ENCODE measurements around the gene HOXD9. TPM values are rescaled to one million over a fixed set of nuclear protein-coding genes. Genes with fewer than 3 reads are reported as not detected.

HOXD9 gene
- polyA plus RNA-seq, 3 donors: not detected

DNA sequence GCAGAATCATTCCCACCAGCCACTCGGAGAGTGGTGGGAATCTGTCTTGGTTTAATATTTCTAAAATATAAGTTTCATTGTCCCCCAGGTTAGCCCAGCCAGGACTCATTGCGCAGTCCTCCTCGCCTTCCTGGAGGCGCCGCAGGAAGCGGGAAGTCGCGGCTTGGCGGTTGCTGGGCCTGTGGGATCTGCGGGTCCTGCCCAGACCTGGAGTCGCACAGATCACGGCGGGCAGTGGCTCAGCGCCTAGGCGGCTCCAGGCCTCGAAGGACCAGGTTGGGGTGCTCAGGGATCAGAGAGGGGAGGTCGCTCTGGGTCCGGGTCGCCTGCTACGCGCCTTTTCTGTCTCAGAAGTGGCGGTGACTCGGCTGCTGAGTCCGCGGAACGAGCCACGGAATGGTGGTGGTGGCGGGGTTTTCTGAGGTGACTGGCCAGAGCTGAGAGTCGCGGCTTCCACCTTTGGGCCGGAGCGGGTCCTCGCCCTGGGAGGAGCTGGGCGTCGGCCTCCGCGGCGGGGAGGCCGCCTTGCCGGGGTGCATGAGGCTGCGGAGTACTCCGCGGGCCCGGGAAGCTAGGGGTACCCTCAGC is 37.2 kb downstream of the HOXD9 start:
- Histone ChIP-seq H3K27ac (ENCODE audit: low read depth in 1 of 2, low read length in 2 of 2) (no peak overlapping the region), H3K9ac (ENCODE audit: insufficient read depth, low read length, poor library complexity, severe bottlenecking) (no peak overlapping the region), H3K36me3 (replicated peaks in 1 of 2; ENCODE audit: control insufficient read depth in 1 of 2, insufficient read depth in 2 of 2, low read length in 2 of 2) (no peaks in the 10 kb centered on the region), H3K4me1 (ENCODE audit: control insufficient read depth in 1 of 2, insufficient read depth in 2 of 2, low read length in 2 of 2) (no peaks in the 10 kb centered on the region), H3K27me3 (ENCODE audit: control insufficient read depth in 2 of 2, insufficient read depth in 2 of 2, low read length in 2 of 2) (peaks cover 86 to 100% of the 10 kb centered on the region in 2 donors), H3K4me3 (replicated peaks in 1 of 3; ENCODE audit: low read depth in 2 of 3, low read length in 3 of 3) (no peak overlapping the region), H3K9me3 (replicated peaks in 1 of 2; ENCODE audit: control insufficient read depth in 1 of 2, insufficient read depth in 1 of 2, low read length in 2 of 2) (peaks cover 4 to 42% of the 10 kb centered on the region in 2 donors), H3K79me2 (ENCODE audit: insufficient read depth, low read length) (no peaks in the 10 kb centered on the region), H3K4me2 (replicated peaks; ENCODE audit: extremely low read depth, low read length, poor library complexity, severe bottlenecking) (no peak overlapping the region), H2AFZ (ENCODE audit: insufficient read depth, low read depth, low read length, poor library complexity, severe bottlenecking) (no peak overlapping the region), H4K20me1 (ENCODE audit: insufficient read depth, low read length) (no peaks in the 10 kb centered on the region)
- Mint-ChIP-seq H3K4me3 (peak overlapping the region in 1 of 2 donors; percentile 84), H3K36me3 (peaks cover 0 to 10% of the 10 kb centered on the region in 2 donors), H3K9me3 (peaks cover 0 to 47% (median 27%) of the 10 kb centered on the region in 7 donors), H3K4me1 (peaks cover 9% of the 10 kb centered on the region), H3K27me3 (ENCODE audit: low read depth in 3 of 3) (peaks cover 95 to 100% (median 97%) of the 10 kb centered on the region in 3 donors), H3K27ac (no peak overlapping the region)
- no peak for DNase-seq
- intact Hi-C loops (cut with micrococcal nuclease): no loop called here
- WGBS (ENCODE audit: insufficient coverage): 4% methylated on average over 43 of the region's 44 CpGs
- TF ChIP-seq, protein P1, sequence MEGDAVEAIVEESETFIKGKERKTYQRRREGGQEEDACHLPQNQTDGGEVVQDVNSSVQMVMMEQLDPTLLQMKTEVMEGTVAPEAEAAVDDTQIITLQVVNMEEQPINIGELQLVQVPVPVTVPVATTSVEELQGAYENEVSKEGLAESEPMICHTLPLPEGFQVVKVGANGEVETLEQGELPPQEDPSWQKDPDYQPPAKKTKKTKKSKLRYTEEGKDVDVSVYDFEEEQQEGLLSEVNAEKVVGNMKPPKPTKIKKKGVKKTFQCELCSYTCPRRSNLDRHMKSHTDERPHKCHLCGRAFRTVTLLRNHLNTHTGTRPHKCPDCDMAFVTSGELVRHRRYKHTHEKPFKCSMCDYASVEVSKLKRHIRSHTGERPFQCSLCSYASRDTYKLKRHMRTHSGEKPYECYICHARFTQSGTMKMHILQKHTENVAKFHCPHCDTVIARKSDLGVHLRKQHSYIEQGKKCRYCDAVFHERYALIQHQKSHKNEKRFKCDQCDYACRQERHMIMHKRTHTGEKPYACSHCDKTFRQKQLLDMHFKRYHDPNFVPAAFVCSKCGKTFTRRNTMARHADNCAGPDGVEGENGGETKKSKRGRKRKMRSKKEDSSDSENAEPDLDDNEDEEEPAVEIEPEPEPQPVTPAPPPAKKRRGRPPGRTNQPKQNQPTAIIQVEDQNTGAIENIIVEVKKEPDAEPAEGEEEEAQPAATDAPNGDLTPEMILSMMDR (IDR thresholded peaks at IDR 0.05): no peak

GRCh38 chr2:176160251-176160985 is 37.9 kb downstream of the HOXD9 start:
- peaks cover 9% of the 10 kb centered on the region for H3K4me1 Mint-ChIP-seq
- no peaks in the 10 kb centered on the region for H3K36me3 ChIP-seq (replicated peaks in 1 of 2; ENCODE audit: control insufficient read depth in 1 of 2, insufficient read depth in 2 of 2, low read length in 2 of 2)
- H3K27ac ChIP-seq (ENCODE audit: low read depth in 1 of 2, low read length in 2 of 2): no peak overlapping the region
- H3K27me3 Mint-ChIP-seq (ENCODE audit: low read depth in 3 of 3): peaks cover 95 to 100% (median 98%) of the 10 kb centered on the region in 3 donors
- no peak overlapping the region for H3K9ac ChIP-seq (ENCODE audit: insufficient read depth, low read length, poor library complexity, severe bottlenecking)
- peaks cover 85 to 100% of the 10 kb centered on the region in 2 donors for H3K27me3 ChIP-seq (ENCODE audit: control insufficient read depth in 2 of 2, insufficient read depth in 2 of 2, low read length in 2 of 2)
- intact Hi-C loops (cut with micrococcal nuclease): no loop called here
- no peak overlapping the region for H3K4me3 ChIP-seq (replicated peaks in 1 of 3; ENCODE audit: low read depth in 2 of 3, low read length in 3 of 3)
- H3K27ac Mint-ChIP-seq: no peak overlapping the region
- H3K4me2 ChIP-seq (replicated peaks; ENCODE audit: extremely low read depth, low read length, poor library complexity, severe bottlenecking): no peak overlapping the region
- no peaks in the 10 kb centered on the region for H3K79me2 ChIP-seq (ENCODE audit: insufficient read depth, low read length)
- H2AFZ ChIP-seq (ENCODE audit: insufficient read depth, low read depth, low read length, poor library complexity, severe bottlenecking): no peak overlapping the region
- H3K9me3 ChIP-seq (replicated peaks in 1 of 2; ENCODE audit: control insufficient read depth in 1 of 2, insufficient read depth in 1 of 2, low read length in 2 of 2): peaks cover 4 to 48% of the 10 kb centered on the region in 2 donors
- peaks cover 0 to 10% of the 10 kb centered on the region in 2 donors for H3K36me3 Mint-ChIP-seq
- H3K9me3 Mint-ChIP-seq: peaks cover 0 to 50% (median 29%) of the 10 kb centered on the region in 7 donors
- WGBS (ENCODE audit: insufficient coverage): 9% methylated on average over 48 of the region's 50 CpGs
- H4K20me1 ChIP-seq (ENCODE audit: insufficient read depth, low read length): no peaks in the 10 kb centered on the region
- no peaks in the 10 kb centered on the region for H3K4me1 ChIP-seq (ENCODE audit: control insufficient read depth in 1 of 2, insufficient read depth in 2 of 2, low read length in 2 of 2)
- DNase-seq: no peak
- peak overlapping the region in 1 of 2 donors; percentile 84 for H3K4me3 Mint-ChIP-seq
- TF ChIP-seq, protein P1 (IDR thresholded peaks at IDR 0.05): no peak

All from CD14-positive monocyte (primary cell).